ENCODE results near the gene PLSCR2.

DNA sequence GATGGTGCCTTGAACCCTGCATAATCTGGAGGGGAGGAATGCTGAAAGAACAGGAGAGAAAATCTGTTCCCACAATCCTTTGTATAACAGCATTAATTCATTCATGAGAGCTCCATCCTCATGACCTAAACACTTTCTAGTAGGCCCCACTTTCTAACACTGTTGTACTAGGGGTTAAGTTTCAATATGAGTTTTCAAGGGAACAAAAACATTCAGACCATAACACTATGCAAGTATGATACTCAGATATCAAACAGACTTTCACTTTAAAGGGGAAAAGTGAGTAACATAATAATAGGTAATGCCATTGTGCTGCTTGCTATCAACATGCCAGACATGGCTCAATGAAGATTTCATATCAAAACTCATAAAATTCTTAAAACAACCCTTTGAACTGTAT is 32.4 kb upstream of the PLSCR2 start:
- TF ChIP-seq BHLHE40 (IDR thresholded peaks at IDR 0.05; ENCODE audit: borderline replicate concordance): no peak
- TF ChIP-seq FOXM1 (IDR thresholded peaks at IDR 0.05; ENCODE audit: borderline replicate concordance): no peak
- TF ChIP-seq CTBP1 (IDR thresholded peaks at IDR 0.05; ENCODE audit: borderline replicate concordance): no peak
- no peak for TF ChIP-seq FOXK2 (IDR thresholded peaks at IDR 0.05)
- TF ChIP-seq L3MBTL2 (conservative IDR thresholded peaks at IDR 0.05): no peak
- TF ChIP-seq SUZ12 (IDR thresholded peaks at IDR 0.05): no peak
- TF ChIP-seq TARDBP (IDR thresholded peaks at IDR 0.05): no peak
- no peak for TF ChIP-seq HDGF (IDR thresholded peaks at IDR 0.05; ENCODE audit: borderline replicate concordance)
- no peak for TF ChIP-seq PKNOX1 (IDR thresholded peaks at IDR 0.05)
- no peak for TF ChIP-seq FOXA1 (IDR thresholded peaks at IDR 0.05)
- no peak for TF ChIP-seq SP1 (IDR thresholded peaks at IDR 0.05)
- TF ChIP-seq NFRKB (IDR thresholded peaks at IDR 0.05): no peak
